Prostate gland (tissue), 2 donors: ENCODE data around the gene ZNF319.

ENCODE experiments used
- CTCF ChIP-seq, 4 experiments: fragments of 200-600 bp in 2 of 4; fragments of 450-650 bp in 2 of 4; sonication (generic) in 2 of 4; IDR thresholded peaks; 1 replicate in 3 of 4; 2 replicates in 1 of 4; pipeline ENCODE4 v1.5.1; 2016 to 2019; ENCODE audit warnings: antibody characterized with exemption in 4 of 4, mild to moderate bottlenecking in 2 of 4, moderate library complexity in 2 of 4
- POLR2AphosphoS5 ChIP-seq: sonication (generic); formaldehyde crosslinking; IDR thresholded peaks from one replicate; pipeline ENCODE4 v1.6.1; 2017; ENCODE audit warnings: antibody characterized with exemption

DNA sequence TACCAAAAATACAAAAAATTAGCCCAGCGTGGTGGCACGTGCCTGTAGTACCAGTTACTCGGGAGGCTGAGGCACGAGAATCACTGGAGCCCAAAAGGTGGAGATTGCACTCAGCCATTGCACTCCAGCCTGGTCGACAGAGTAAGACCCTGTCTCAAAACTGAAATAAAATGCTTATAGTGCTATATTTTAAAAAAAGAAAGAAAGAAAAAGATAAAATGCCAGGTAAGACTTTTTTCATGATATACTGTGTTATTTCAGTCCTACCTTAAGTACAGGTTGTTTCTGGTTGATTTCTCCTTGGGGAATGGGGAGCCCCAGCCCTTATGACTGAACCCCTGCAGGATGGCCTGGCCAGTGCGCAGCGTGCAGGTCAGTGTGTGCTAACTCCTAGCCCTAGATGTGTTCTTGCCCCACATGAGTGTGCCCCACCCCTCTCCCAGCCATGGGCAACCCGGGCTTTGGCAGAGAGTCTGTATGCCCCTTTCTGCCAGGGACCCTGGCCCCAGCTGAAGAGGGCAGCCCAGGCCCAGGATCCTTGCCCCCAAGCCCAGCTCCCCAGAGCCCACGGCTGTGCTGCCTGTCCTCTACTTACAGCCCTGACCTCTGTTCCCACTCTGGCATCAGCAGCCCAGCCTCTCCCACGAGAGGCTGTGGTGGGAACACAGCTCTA lies 30.9 kb downstream of the ZNF319 start:
- no peak for TF ChIP-seq CTCF (IDR thresholded peaks at IDR 0.05)
- TF ChIP-seq POLR2AphosphoS5, result no peak
